K562 (cell line): ENCODE measurements around the gene HES6. TPM values are rescaled to one million over a fixed set of nuclear protein-coding genes. Genes with fewer than 3 reads are reported as not detected.

Source experiments
- ATAC-seq: fragments of 200-7000 bp; cut with Tn5 transposase; 3 replicates; pipeline ENCODE4 v1.9.1; 2020; ENCODE audit warnings: moderate library complexity
- BruUV-seq: library from RNA; stranded (reverse); fragments of 400-500 nt; replicated peaks from 2 replicates; lab custom pipeline; 2021; lab: Mats Ljungman, UMichigan
- CTCF ChIA-PET: fragments of 300-600 bp; formaldehyde crosslinking; extraction: SDS; loops from one replicate; lab custom pipeline; 2021; ENCODE audit warnings: low intra/inter-chr PET ratio; lab: Yijun Ruan, JAX
- POLR2A ChIA-PET: fragments of 300-600, 350-650 bp; sonication (Branson Sonifier 250); formaldehyde crosslinking; extraction: SDS; loops from one replicate; lab custom pipeline; 2021; ENCODE audit warnings: antibody characterized with exemption, inconsistent platforms; lab: Yijun Ruan, JAX
- DNase-seq, 4 experiments: peaks; one replicate each; pipeline versions ENCODE4 v3.0.0 to v3.0.0-alpha.2; 2011 to 2018; ENCODE audit warnings: low spot score in 3 of 4, mixed read lengths in 3 of 4; ENCODE audit errors: extremely low read depth in 1 of 4
- FAIRE-seq: peaks from 2 replicates; lab custom pipeline; 2011; peaks lifted over from hg19 to GRCh38; lab: Jason Lieb, UNC
- H2AFZ ChIP-seq: 2 replicates; pipeline ENCODE4 v1.6.0; 2011; ENCODE audit warnings: low read depth, low read length, control low read depth, inconsistent platforms
- H3K27ac ChIP-seq: fragments of 200-600 bp; 3 replicates; pipeline ENCODE4 v1.8.0; 2011; ENCODE audit warnings: low read depth, mild to moderate bottlenecking, control low read depth, inconsistent platforms, low read length, moderate library complexity, mixed read lengths; ENCODE audit errors: extremely low read depth
- H3K27me3 ChIP-seq, 2 experiments: fragments of 300-600 bp in 1 of 2; 2 replicates in 1 of 2; 3 replicates in 1 of 2; pipeline versions ENCODE4 v1.6.0 to v1.8.0; 2011; ENCODE audit warnings: inconsistent platforms in 2 of 2, low read length in 2 of 2, mild to moderate bottlenecking in 1 of 2, mixed read lengths in 1 of 2, moderate library complexity in 1 of 2; ENCODE audit not compliant: control insufficient read depth in 2 of 2, insufficient read depth in 2 of 2
- H3K36me3 ChIP-seq: fragments of 300-600 bp; 3 replicates; pipeline ENCODE4 v1.8.0; 2011; ENCODE audit warnings: mild to moderate bottlenecking, low read length, inconsistent platforms; ENCODE audit not compliant: control insufficient read depth, insufficient read depth
- H3K4me1 ChIP-seq, 2 experiments: fragments of 200-600 bp in 1 of 2; replicated peaks in 1 of 2; 2 replicates in 1 of 2; 3 replicates in 1 of 2; pipeline versions ENCODE4 v1.5.1 to v1.8.0; 2011; ENCODE audit warnings: inconsistent platforms in 2 of 2, low read length in 2 of 2, mild to moderate bottlenecking in 1 of 2, mixed read lengths in 1 of 2, moderate library complexity in 1 of 2; ENCODE audit not compliant: control insufficient read depth in 2 of 2, insufficient read depth in 2 of 2
- H3K4me2 ChIP-seq: 2 replicates; pipeline ENCODE4 v1.6.1; 2011; ENCODE audit warnings: low read length, control low read depth, inconsistent platforms, mixed read lengths; ENCODE audit not compliant: insufficient read depth
- H3K4me3 ChIP-seq: fragments of 200-600 bp; sonication (generic), shearing (Covaris generic); 2 replicates; pipeline ENCODE4 v1.5.1; 2016; ENCODE audit warnings: control low read depth, inconsistent platforms
- H3K79me2 ChIP-seq: fragments of 200-600 bp; 3 replicates; pipeline ENCODE4 v1.8.0; 2011; ENCODE audit warnings: low read length, inconsistent platforms; ENCODE audit not compliant: control insufficient read depth, insufficient read depth
- H3K9ac ChIP-seq, 2 experiments: 2 replicates each; pipeline versions ENCODE4 v1.6.0 to v1.6.1; 2011; ENCODE audit warnings: low read depth in 2 of 2, low read length in 2 of 2, control low read depth in 1 of 2, inconsistent platforms in 1 of 2, mild to moderate bottlenecking in 1 of 2, mixed read lengths in 1 of 2; ENCODE audit not compliant: insufficient read depth in 1 of 2
- H3K9me1 ChIP-seq: one replicate; pipeline ENCODE4 v1.6.0; 2011; ENCODE audit warnings: inconsistent platforms, mild to moderate bottlenecking, low read length, moderate library complexity; ENCODE audit not compliant: control insufficient read depth, insufficient read depth
- H3K9me3 ChIP-seq: replicated peaks from 2 replicates; pipeline ENCODE4 v1.5.1; 2011; ENCODE audit warnings: low read depth, low read length, inconsistent platforms; ENCODE audit not compliant: control insufficient read depth, insufficient read depth
- H4K20me1 ChIP-seq: replicated peaks from 2 replicates; pipeline ENCODE4 v1.6.1; 2011; ENCODE audit warnings: low read length, inconsistent platforms, mixed read lengths; ENCODE audit not compliant: control insufficient read depth, insufficient read depth
- E2F8 ChIP-seq: fragments of 450-650 bp; IDR thresholded peaks from 2 replicates; pipeline ENCODE4 v1.7.1; 2018; ENCODE audit warnings: mild to moderate bottlenecking, low read depth; ENCODE audit not compliant: partially characterized antibody
- FOXA3 ChIP-seq, 2 experiments: fragments of 450-650 bp in 1 of 2; sonication (generic) in 1 of 2; formaldehyde crosslinking; IDR thresholded peaks in 1 of 2; conservative IDR thresholded peaks in 1 of 2; 2 replicates each; pipeline versions ENCODE4 v1.4.0 to v1.8.0; 2020 to 2022; ENCODE audit warnings: mild to moderate bottlenecking in 2 of 2, missing genetic modification reagents in 1 of 2
- HOMEZ ChIP-seq: fragments of 250-450 bp; sonication (Bioruptor Pico); IDR thresholded peaks from 2 replicates; pipeline ENCODE4 v1.4.0; 2020; ENCODE audit warnings: mild to moderate bottlenecking, moderate library complexity
- KAT8 ChIP-seq: fragments of 450-650 bp; IDR thresholded peaks from 2 replicates; pipeline ENCODE4 v1.6.1; 2016; ENCODE audit warnings: low read depth, mild to moderate bottlenecking
- MAX ChIP-seq: sonication (generic); formaldehyde crosslinking; IDR thresholded peaks from 2 replicates; pipeline ENCODE4 v1.9.0; 2022; ENCODE audit warnings: mild to moderate bottlenecking, missing genetic modification reagents
- NCOA1 ChIP-seq: fragments of 450-650 bp; IDR thresholded peaks from 2 replicates; pipeline ENCODE4 v1.6.1; 2016; ENCODE audit warnings: low read depth
- NR2C1 ChIP-seq, 2 experiments: fragments of 450-650 bp; IDR thresholded peaks; 2 replicates each; pipeline ENCODE4 v1.6.1; 2017; ENCODE audit warnings: mild to moderate bottlenecking in 2 of 2, antibody characterized with exemption in 1 of 2, inconsistent platforms in 1 of 2, missing compliant biosample characterization in 1 of 2, missing genetic modification characterization in 1 of 2
- PRDM10 ChIP-seq: fragments of 450-650 bp; IDR thresholded peaks from 2 replicates; pipeline ENCODE4 v1.6.1; 2018; ENCODE audit not compliant: partially characterized antibody
- ZNF274 ChIP-seq: IDR thresholded peaks from 2 replicates; pipeline ENCODE4 v1.6.1; 2011; ENCODE audit warnings: low read depth, mild to moderate bottlenecking, low read length, moderate library complexity, borderline replicate concordance
- ZSCAN32 ChIP-seq: fragments of 450-650 bp; formaldehyde crosslinking; IDR thresholded peaks from 2 replicates; pipeline ENCODE4 v1.4.0; 2020; ENCODE audit warnings: mild to moderate bottlenecking, moderate library complexity
- WGBS: fragments of 100-300 bp; shearing (Covaris generic); methylation state at CpG from one replicate; pipeline ENCODE4 v1.1.6; 2016; ENCODE audit warnings: low coverage, mixed read lengths; ENCODE audit not compliant: insufficient coverage; ENCODE audit errors: missing lambda C conversion rate; 5-methylcytosine and 5-hydroxymethylcytosine counted together
- in situ Hi-C: fragments of 300-500 bp; cut with MboI; formaldehyde crosslinking; loops from 4 replicates; pipeline ENCODE4 v1.15.0; 2018; ENCODE audit warnings: inconsistent platforms, mixed read lengths
- intact Hi-C: fragments of 100-400 bp; cut with micrococcal nuclease; formaldehyde crosslinking; loops from 2 replicates; pipeline ENCODE4 v1.14.2; 2022
- polyA plus RNA-seq, 8 experiments: library from polyadenylated mRNA; depleted of rRNA in 4 of 8; stranded (reverse) in 5 of 8; unstranded in 3 of 8; fragments of >200 nt; fragmentation: Nextera tagmentation in 2 of 8; fragmentation: Illumina TruSeq in 1 of 8; extraction: Ambion mirVana in 2 of 8; extraction: Trizol in 1 of 8; gene quantifications; 2 replicates each; pipeline versions ENCODE4 v1.2.1 to v1.2.3, GENCODE V29; 2011 to 2014; ENCODE audit warnings: inconsistent platforms in 1 of 8, missing spikeins in 1 of 8
- total RNA-seq, 7 experiments: library from RNA; depleted of rRNA in 6 of 7; stranded (reverse); fragments of >200 nt in 6 of 7; fragmentation: Illumina TruSeq in 2 of 7; extraction: Trizol in 2 of 7; gene quantifications; 2 replicates each; pipeline versions ENCODE4 v1.2.1 to v1.2.3, GENCODE V29; 2011 to 2021; ENCODE audit warnings: low replicate concordance in 1 of 7

The HES6 gene
- total and polyA plus RNA-seq, 9 of the 15 experiments (the other 6 are each of a cell fraction or from before 2014, with no cell fraction given), result 6.2 to 133 (median 29.2) TPM

- TF ChIP-seq NR2C1 (IDR thresholded peaks at IDR 0.05) (no peak), NR2C1 (tag; IDR thresholded peaks at IDR 0.05) (no peak)
- TF ChIP-seq, all 486 proteins: peak for 3
Measured at GRCh38 chr2:238247002-238247822, 7.4 kb upstream of the HES6 start (continued).

GRCh38 chr2:238244151-238244550 lies 4.3 kb upstream of the HES6 start:
- Histone ChIP-seq H3K4me1 (peaks cover 0 to 21% of the 10 kb centered on the region in 2 experiments; a peak in 3 of 5 replicates), H4K20me1 (no peaks in the 10 kb centered on the region), H3K9me1 (no peaks in the 10 kb centered on the region), H3K79me2 (peaks cover 7% of the 10 kb centered on the region), H3K9me3 (no peaks in the 10 kb centered on the region), H3K4me2 (no peak overlapping the region), H2AFZ (no peak overlapping the region), H3K9ac (no peak overlapping the region), H3K27me3 (no peaks in the 10 kb centered on the region), H3K36me3 (peaks cover 19% of the 10 kb centered on the region; the same call in 1 of the 3 replicates), H3K4me3 (no peak overlapping the region), H3K27ac (no peak overlapping the region)
- BruUV-seq, result no TSS peak
- WGBS, result 84% methylated on average over 5 of the region's 5 CpGs
- DNase-seq (no peak), FAIRE-seq (no peak), ATAC-seq (no peak)
- intact Hi-C loops, result no loop called here
- in situ Hi-C loops, result no loop called here
- ChIA-PET POLR2A (no interaction called here), CTCF (no interaction called here)
- no peak for TF ChIP-seq NCOA1
- no peak for TF ChIP-seq HOMEZ (CRISPR knock-in tag)
- no peak for TF ChIP-seq E2F8
- TF ChIP-seq PRDM10, result no peak
- no peak for TF ChIP-seq KAT8
- no peak for TF ChIP-seq FOXA3 (CRISPR knock-in tag; conservative IDR thresholded peaks at IDR 0.05 in 1 of 2, IDR thresholded peaks at IDR 0.05 in 1 of 2)
- no peak for TF ChIP-seq ZNF274
- TF ChIP-seq ZSCAN32 (CRISPR knock-in tag), result no peak
- TF ChIP-seq MAX (CRISPR knock-in tag), result no peak
